ENCODE results near the gene EIF2S3B. TPM values are rescaled to one million over a fixed set of nuclear protein-coding genes. Genes with fewer than 3 reads are reported as not detected.

EIF2S3B gene
- total RNA-seq, 1 donor, result 2.5 TPM

DNA sequence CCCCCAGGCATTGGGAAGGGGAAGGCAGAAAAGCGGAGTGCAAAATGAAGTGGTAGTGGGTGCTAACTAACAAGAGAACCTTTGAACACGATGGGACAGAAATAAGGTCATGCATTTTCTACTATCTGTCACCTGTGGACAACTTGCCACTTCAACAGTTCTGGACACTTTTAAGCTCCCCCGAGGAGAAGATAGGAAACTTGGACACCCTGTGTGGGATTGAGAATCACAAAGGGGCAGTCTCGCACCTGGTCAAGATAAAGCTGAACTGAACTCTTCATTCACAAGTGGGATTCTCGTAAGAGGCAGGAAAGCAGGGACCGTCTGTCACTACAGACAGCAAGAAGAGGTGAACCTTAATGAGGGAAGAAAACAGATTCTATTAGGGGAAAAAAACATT lies 51.6 kb downstream of the EIF2S3B start:
- Histone ChIP-seq H3K36me3 (ENCODE audit: insufficient read depth, low read length) (no peaks in the 10 kb centered on the region), H3K4me1 (ENCODE audit: insufficient read depth, low read length) (no peaks in the 10 kb centered on the region), H3K27me3 (ENCODE audit: insufficient read depth, low read length) (peaks cover 4% of the 10 kb centered on the region), H3K4me2 (ENCODE audit: insufficient read depth, low read length) (no peak overlapping the region), H3K27ac (ENCODE audit: low read depth, low read length) (no peak overlapping the region), H2AFZ (ENCODE audit: low read length) (no peak overlapping the region), H3K79me2 (ENCODE audit: insufficient read depth, low read length) (no peaks in the 10 kb centered on the region), H3K9me3 (ENCODE audit: low read depth, low read length) (no peaks in the 10 kb centered on the region), H3K4me3 (ENCODE audit: insufficient read depth, low read length) (no peak overlapping the region), H4K20me1 (ENCODE audit: insufficient read depth, low read length) (no peaks in the 10 kb centered on the region)
- TF ChIP-seq, protein P1, sequence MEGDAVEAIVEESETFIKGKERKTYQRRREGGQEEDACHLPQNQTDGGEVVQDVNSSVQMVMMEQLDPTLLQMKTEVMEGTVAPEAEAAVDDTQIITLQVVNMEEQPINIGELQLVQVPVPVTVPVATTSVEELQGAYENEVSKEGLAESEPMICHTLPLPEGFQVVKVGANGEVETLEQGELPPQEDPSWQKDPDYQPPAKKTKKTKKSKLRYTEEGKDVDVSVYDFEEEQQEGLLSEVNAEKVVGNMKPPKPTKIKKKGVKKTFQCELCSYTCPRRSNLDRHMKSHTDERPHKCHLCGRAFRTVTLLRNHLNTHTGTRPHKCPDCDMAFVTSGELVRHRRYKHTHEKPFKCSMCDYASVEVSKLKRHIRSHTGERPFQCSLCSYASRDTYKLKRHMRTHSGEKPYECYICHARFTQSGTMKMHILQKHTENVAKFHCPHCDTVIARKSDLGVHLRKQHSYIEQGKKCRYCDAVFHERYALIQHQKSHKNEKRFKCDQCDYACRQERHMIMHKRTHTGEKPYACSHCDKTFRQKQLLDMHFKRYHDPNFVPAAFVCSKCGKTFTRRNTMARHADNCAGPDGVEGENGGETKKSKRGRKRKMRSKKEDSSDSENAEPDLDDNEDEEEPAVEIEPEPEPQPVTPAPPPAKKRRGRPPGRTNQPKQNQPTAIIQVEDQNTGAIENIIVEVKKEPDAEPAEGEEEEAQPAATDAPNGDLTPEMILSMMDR (IDR thresholded peaks at IDR 0.05; ENCODE audit: extremely low read depth, low read depth, low read length), result no peak
- DNase-seq (ENCODE audit: insufficient read length, low spot score, missing footprints), result no peak

DNA sequence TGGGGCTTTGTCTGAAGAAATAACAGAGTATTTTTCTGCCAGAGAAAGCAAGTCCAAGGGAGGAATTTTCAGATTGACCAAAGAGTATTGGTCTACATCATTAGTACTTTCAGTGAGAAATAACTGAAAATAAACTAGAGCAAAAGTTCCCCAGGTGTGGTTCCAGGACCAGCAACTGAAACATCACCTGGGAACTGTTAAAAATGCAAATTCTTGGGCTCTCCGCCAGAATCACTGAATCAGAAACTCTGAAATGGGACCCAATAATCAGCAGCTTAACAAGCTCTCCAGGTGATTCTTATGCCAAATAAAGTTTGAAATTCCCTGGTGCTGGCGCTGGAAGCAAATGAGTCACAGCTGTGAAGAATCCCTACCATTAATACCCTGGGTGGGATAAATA lies 52.1 kb downstream of the EIF2S3B start:
- TF ChIP-seq, protein P1 (IDR thresholded peaks at IDR 0.05; ENCODE audit: extremely low read depth, low read depth, low read length), result no peak
- no peak overlapping the region for H3K4me2 ChIP-seq (ENCODE audit: insufficient read depth, low read length)
- no peaks in the 10 kb centered on the region for H3K36me3 ChIP-seq (ENCODE audit: insufficient read depth, low read length)
- H3K4me1 ChIP-seq (ENCODE audit: insufficient read depth, low read length), result peaks cover 3% of the 10 kb centered on the region
- no peak overlapping the region for H2AFZ ChIP-seq (ENCODE audit: low read length)
- no peak overlapping the region for H3K4me3 ChIP-seq (ENCODE audit: insufficient read depth, low read length)
- no peaks in the 10 kb centered on the region for H3K9me3 ChIP-seq (ENCODE audit: low read depth, low read length)
- H3K27ac ChIP-seq (ENCODE audit: low read depth, low read length), result no peak overlapping the region
- H4K20me1 ChIP-seq (ENCODE audit: insufficient read depth, low read length), result no peaks in the 10 kb centered on the region
- no peak for DNase-seq (ENCODE audit: insufficient read length, low spot score, missing footprints)
- H3K79me2 ChIP-seq (ENCODE audit: insufficient read depth, low read length), result no peaks in the 10 kb centered on the region
- peaks cover 4% of the 10 kb centered on the region for H3K27me3 ChIP-seq (ENCODE audit: insufficient read depth, low read length)

Small RNAs within 50 kb of the gene (small RNA-seq; reads per million reads assigned to genes)
- not detected for gene SLC25A39P2

Other genes starting within 250 kb of the EIF2S3B start
- gene KLRD1, start 198.0 kb upstream of the EIF2S3B start, total RNA-seq, result 0.29 and 0.36 TPM in 2 replicates
- gene KLRK1, start 115.8 kb upstream of the EIF2S3B start, total RNA-seq, result under 0.01 TPM in 1 of 2 replicates, not detected in the other
- gene KLRC4, start 96.1 kb upstream of the EIF2S3B start, total RNA-seq, result not detected in 2 replicates
- 0.72 TPM in 1 of 2 replicates, not detected in the other for gene KLRC3, start 85.3 kb upstream of the EIF2S3B start, total RNA-seq
- gene KLRC2, start 69.9 kb upstream of the EIF2S3B start, total RNA-seq, result 0.36 and 0.88 TPM in 2 replicates
- gene KLRC1, start 52.5 kb upstream of the EIF2S3B start, total RNA-seq, result not detected in 2 replicates
- 16.3 and 18.0 TPM in 2 replicates for gene MAGOHB, start 107.7 kb downstream of the EIF2S3B start, total RNA-seq
- gene STYK1, start 168.2 kb downstream of the EIF2S3B start, total RNA-seq, result under 0.01 TPM in 2 replicates
- 147 TPM in 2 replicates for gene YBX3, start 217.4 kb downstream of the EIF2S3B start, total RNA-seq